Activated CD8-positive, alpha-beta T cell treated with anti-CD3 and anti-CD28 coated beads for 36 hours (primary cell): ENCODE measurements around the gene CELF2. TPM values are rescaled to one million over a fixed set of nuclear protein-coding genes. Genes with fewer than 3 reads are reported as not detected.
A peak's percentile ranks its signal among the peaks of the same experiment; 100 is the strongest.

Experiments
- ATAC-seq: fragments of 200-7000 bp; cut with Tn5 transposase; one replicate; pipeline ENCODE4 v1.10.0; 2021; ENCODE audit warnings: mild to moderate bottlenecking, moderate library complexity
- CTCF ChIA-PET: fragments of 350-600 bp; sonication (Branson Sonifier 250); formaldehyde crosslinking; loops from one replicate; lab custom pipeline; 2021; ENCODE audit warnings: antibody characterized with exemption; lab: Charles Lee
- POLR2A ChIA-PET: fragments of 350-600 bp; sonication (Branson Sonifier 250); formaldehyde crosslinking; loops from one replicate; lab custom pipeline; 2021; ENCODE audit warnings: antibody characterized with exemption; lab: Charles Lee
- DNase-seq: peaks from one replicate; pipeline ENCODE4 v3.0.0-alpha.2; 2020
- H3K27ac Mint-ChIP-seq: one replicate; pipeline ENCODE4 v1.8.0; 2021; ENCODE audit warnings: mild to moderate bottlenecking, mixed read lengths
- H3K27me3 Mint-ChIP-seq: one replicate; pipeline ENCODE4 v1.8.0; 2021; ENCODE audit warnings: mixed read lengths
- H3K36me3 Mint-ChIP-seq: one replicate; pipeline ENCODE4 v1.8.0; 2021; ENCODE audit warnings: low read depth, mixed read lengths
- H3K4me1 Mint-ChIP-seq: one replicate; pipeline ENCODE4 v1.8.0; 2021; ENCODE audit warnings: low read depth, mixed read lengths
- H3K4me3 Mint-ChIP-seq: one replicate; pipeline ENCODE4 v1.8.0; 2021; ENCODE audit warnings: mild to moderate bottlenecking, moderate library complexity, mixed read lengths
- H3K9me3 Mint-ChIP-seq: one replicate; pipeline ENCODE4 v1.8.0; 2021; ENCODE audit warnings: mixed read lengths
- CTCF ChIP-seq: fragments of 200-600 bp; IDR thresholded peaks from one replicate; pipeline ENCODE4 v1.8.0; 2022; ENCODE audit warnings: antibody characterized with exemption, mild to moderate bottlenecking
- intact Hi-C: fragments of 100-400 bp; cut with micrococcal nuclease; formaldehyde crosslinking; loops from one replicate; pipeline ENCODE4 v1.10.0; 2022
- total RNA-seq, 2 experiments: library from RNA; stranded (reverse); gene quantifications; one replicate each; pipeline ENCODE4 v1.2.3, GENCODE V29; 2021

Gene CELF2
- total RNA-seq, 2 experiments from 2014 or later = 132 to 133 TPM

GRCh38 chr10:11213137-11213536 is 195.5 kb downstream of the CELF2 start:
- ChIA-PET CTCF (interaction anchor here (0.8 kb wide), 1 partner anchor 107 kb away, joined by 3 read pairs; no protein-coding TSS in a partner anchor), POLR2A (interaction anchor here (0.8 to 12.3 kb wide), 8 partner anchors 13 to 47 kb away, joined by 3 to 105 read pairs (median 12); no protein-coding TSS in a partner anchor)
- TF ChIP-seq CTCF = no peak
- Mint-ChIP-seq H3K4me1 (peaks cover 98% of the 10 kb centered on the region), H3K9me3 (no peaks in the 10 kb centered on the region), H3K27me3 (no peaks in the 10 kb centered on the region), H3K36me3 (peaks cover 88% of the 10 kb centered on the region), H3K4me3 (peak overlapping the region; percentile 16), H3K27ac (peak overlapping the region; percentile 97)
- DNase-seq (no peak), ATAC-seq (no peak)
- intact Hi-C loops = no loop called here

GRCh38 chr10:11214407-11214806 is 196.7 kb downstream of the CELF2 start:
- Mint-ChIP-seq H3K9me3 (no peaks in the 10 kb centered on the region), H3K36me3 (peaks cover 87% of the 10 kb centered on the region), H3K4me3 (no peak overlapping the region), H3K27me3 (no peaks in the 10 kb centered on the region), H3K27ac (peak overlapping the region; percentile 97), H3K4me1 (peaks cover 98% of the 10 kb centered on the region)
- ATAC-seq = no peak
- ChIA-PET CTCF (interaction anchor here (0.8 to 1.6 kb wide), 4 partner anchors 18 to 40 kb away, joined by 3 to 4 read pairs (median 4); no protein-coding TSS in a partner anchor), POLR2A (interaction anchor here (1.6 to 12.3 kb wide), 6 partner anchors 9 to 34 kb away, joined by 3 to 105 read pairs (median 34); no protein-coding TSS in a partner anchor)
- intact Hi-C loops = no loop called here
- no peak for DNase-seq
- no peak for TF ChIP-seq CTCF

GRCh38 chr10:11215471-11215870 is 197.8 kb downstream of the CELF2 start:
- TF ChIP-seq CTCF = no peak
- H3K4me3 Mint-ChIP-seq = no peak overlapping the region
- ChIA-PET CTCF (interaction anchor here (0.8 to 2.0 kb wide), 5 partner anchors 8 to 41 kb away, joined by 3 to 7 read pairs (median 3); no protein-coding TSS in a partner anchor), POLR2A (interaction anchor here (0.7 to 12.3 kb wide), 8 partner anchors 10 to 43 kb away, joined by 3 to 105 read pairs (median 12); no protein-coding TSS in a partner anchor)
- H3K4me1 Mint-ChIP-seq = peaks cover 98% of the 10 kb centered on the region
- peak overlapping the region; percentile 97 for H3K27ac Mint-ChIP-seq
- no peaks in the 10 kb centered on the region for H3K9me3 Mint-ChIP-seq
- H3K27me3 Mint-ChIP-seq = no peaks in the 10 kb centered on the region
- peaks cover 89% of the 10 kb centered on the region for H3K36me3 Mint-ChIP-seq
- DNase-seq = no peak
- intact Hi-C loops = no loop called here
- ATAC-seq = no peak

GRCh38 chr10:11217521-11217920 is 199.8 kb downstream of the CELF2 start:
- Mint-ChIP-seq H3K4me3 (peak overlapping the region; percentile 25), H3K36me3 (peaks cover 88% of the 10 kb centered on the region), H3K4me1 (peaks cover 96% of the 10 kb centered on the region), H3K27ac (peak overlapping the region; percentile 97), H3K9me3 (no peaks in the 10 kb centered on the region), H3K27me3 (no peaks in the 10 kb centered on the region)
- no peak for TF ChIP-seq CTCF
- POLR2A ChIA-PET = interaction anchor here (0.9 to 12.3 kb wide), 8 partner anchors 9 to 46 kb away, joined by 3 to 105 read pairs (median 13); no protein-coding TSS in a partner anchor
- ATAC-seq = no peak
- CTCF ChIA-PET = interaction anchor here (0.9 to 3.1 kb wide), 5 partner anchors 10 to 104 kb away, joined by 3 to 14 read pairs (median 4); no protein-coding TSS in a partner anchor
- no peak for DNase-seq
- intact Hi-C loops = no loop called here

- Mint-ChIP-seq H3K27ac (peak overlapping the region; percentile 97), H3K9me3 (no peaks in the 10 kb centered on the region), H3K27me3 (no peaks in the 10 kb centered on the region), H3K4me3 (peak overlapping the region; percentile 28), H3K36me3 (peaks cover 88% of the 10 kb centered on the region), H3K4me1 (peaks cover 94% of the 10 kb centered on the region)
- intact Hi-C loops = no loop called here
- TF ChIP-seq CTCF = no peak
- ChIA-PET POLR2A (interaction anchor here (0.6 to 12.3 kb wide), 14 partner anchors 8 to 877 kb away, joined by 3 to 105 read pairs (median 8); no protein-coding TSS in a partner anchor), CTCF (interaction anchor here (1.0 to 3.1 kb wide), 7 partner anchors 8 to 105 kb away, joined by 3 to 14 read pairs (median 4); no protein-coding TSS in a partner anchor)
- DNase-seq (peak; percentile 76), ATAC-seq (peak; percentile 92)
These were observed 200.7 kb downstream of the CELF2 start for GRCh38 chr10:11218395-11218794.
